NCI-H1105 treated with DMSO at 0.1 percent for 48 hours (cell line): ENCODE results near the gene ZNF561.
A peak's percentile ranks its signal among the peaks of the same experiment; 100 is the strongest.
"Not testable (repeated sequence)": the region's sequence is repeated elsewhere in the genome, so short reads cannot be mapped to it uniquely, and the experiment has no call there.

Source experiments
- DNase-seq: peaks from one replicate; lab custom pipeline; 2025; lab: John Stamatoyannopoulos, UW

Gene ZNF561

GRCh38 chr19:9621156-9622037 lies at the start of gene ZNF561:
ZNF561 (minus strand) TSS chr19:9621232; CDS start chr19:9619456, 1,776 bp downstream.
- peak; percentile 84 for DNase-seq

- no peak for DNase-seq
Observed at GRCh38 chr19:9668544-9668943, 47.5 kb upstream of the ZNF561 start.

GRCh38 chr19:9667898-9668297 lies 46.9 kb upstream of the ZNF561 start:
- DNase-seq, result no peak

GRCh38 chr19:9658769-9659168 lies 37.7 kb upstream of the ZNF561 start:
- no peak for DNase-seq

GRCh38 chr19:9653066-9653555 lies 32.1 kb upstream of the ZNF561 start:
- not testable (repeated sequence) for DNase-seq

- DNase-seq, result not testable (repeated sequence)
Observed at GRCh38 chr19:9651464-9651863, 30.4 kb upstream of the ZNF561 start.

GRCh38 chr19:9650345-9650744 lies 29.3 kb upstream of the ZNF561 start:
- DNase-seq, result no peak

GRCh38 chr19:9645472-9645871 lies 24.4 kb upstream of the ZNF561 start:
- no peak for DNase-seq

- no peak for DNase-seq
Observed at GRCh38 chr19:9644472-9644871, 23.4 kb upstream of the ZNF561 start.

- DNase-seq, result no peak
Observed at GRCh38 chr19:9641810-9642209, 20.8 kb upstream of the ZNF561 start.

GRCh38 chr19:9640956-9641355 lies 19.9 kb upstream of the ZNF561 start:
- no peak for DNase-seq

GRCh38 chr19:9636018-9636417 lies 15.0 kb upstream of the ZNF561 start:
- no peak for DNase-seq

- DNase-seq, result no peak
Observed at GRCh38 chr19:9627856-9628255, 6.8 kb upstream of the ZNF561 start.

GRCh38 chr19:9622531-9622930 lies 1.5 kb upstream of the ZNF561 start:
- DNase-seq, result no peak

- DNase-seq, result no peak
Observed at GRCh38 chr19:9620842-9621155, 233 bp downstream of the ZNF561 start.

- no peak for DNase-seq
Observed at GRCh38 chr19:9615844-9616243, 5.2 kb downstream of the ZNF561 start.

- no peak for DNase-seq
Observed at GRCh38 chr19:9610484-9611113, 10.4 kb downstream of the ZNF561 start.

- DNase-seq, result no peak
Observed at GRCh38 chr19:9608912-9609311, 12.1 kb downstream of the ZNF561 start.

GRCh38 chr19:9597027-9597426 lies 24.0 kb downstream of the ZNF561 start:
- DNase-seq, result no peak

GRCh38 chr19:9586764-9587163 lies 34.3 kb downstream of the ZNF561 start:
- DNase-seq, result peak; percentile 72

GRCh38 chr19:9584073-9584833 lies 36.8 kb downstream of the ZNF561 start, which contains the start of gene ZNF121:
ZNF121 (minus strand) TSS chr19:9584504; CDS start chr19:9568097, 16,407 bp downstream.
- peak; percentile 85 for DNase-seq

- not testable (repeated sequence) for DNase-seq
Observed at GRCh38 chr19:9582081-9582725, 38.8 kb downstream of the ZNF561 start.
